Heart right ventricle (tissue), 16 donors: ENCODE results near the gene KCNJ14. TPM values are rescaled to one million over a fixed set of nuclear protein-coding genes. Genes with fewer than 3 reads are reported as not detected.

Source experiments
- ATAC-seq, 8 donors: fragments of 200-7000 bp; cut with Tn5 transposase; one replicate each; pipeline ENCODE4 v1.9.1; 2020; ENCODE audit warnings: mild to moderate bottlenecking in 8 of 8, moderate library complexity in 8 of 8, moderate number of reproducible peaks in 1 of 8
- DNase-seq, 2 donors: peaks; one replicate each; pipeline ENCODE4 v3.0.0-alpha.2; 2020
- H3K27ac ChIP-seq, 10 donors: fragments of 200-600 bp; sonication (generic) in 2 of 10; one replicate each; pipeline versions ENCODE4 v1.5.0 to v1.8.0; 2020 to 2022; ENCODE audit warnings: mild to moderate bottlenecking in 3 of 10
- H3K27me3 ChIP-seq, 7 donors: fragments of 200-600 bp; one replicate each; pipeline ENCODE4 v1.8.0; 2021 to 2022; ENCODE audit warnings: mild to moderate bottlenecking in 2 of 7
- H3K36me3 ChIP-seq, 9 donors: fragments of 200-600 bp; sonication (generic) in 1 of 9; one replicate each; pipeline versions ENCODE4 v1.5.0 to v1.8.0; 2020 to 2022; ENCODE audit warnings: mild to moderate bottlenecking in 2 of 9
- H3K4me1 ChIP-seq, 9 donors: fragments of 200-600 bp; sonication (generic) in 1 of 9; one replicate each; pipeline versions ENCODE4 v1.5.0 to v1.8.0; 2020 to 2022; ENCODE audit warnings: mild to moderate bottlenecking in 4 of 9
- H3K4me3 ChIP-seq, 10 donors: fragments of 200-600 bp; sonication (generic) in 2 of 10; one replicate each; pipeline versions ENCODE4 v1.5.0 to v1.8.0; 2020 to 2022; ENCODE audit warnings: mild to moderate bottlenecking in 7 of 10, moderate library complexity in 2 of 10
- H3K9me3 ChIP-seq, 11 donors: fragments of 200-600 bp in 10 of 11; sonication (generic) in 2 of 11; one replicate each; pipeline versions ENCODE4 v1.5.0 to v1.8.0; 2013 to 2022; ENCODE audit warnings: mild to moderate bottlenecking in 2 of 11, control low read depth in 1 of 11, moderate library complexity in 1 of 11
- CTCF ChIP-seq, 9 donors: fragments of 200-600 bp; sonication (generic) in 2 of 9; IDR thresholded peaks; one replicate each; pipeline versions ENCODE4 v1.5.0 to v1.8.0; 2021 to 2022; ENCODE audit warnings: antibody characterized with exemption in 9 of 9, mild to moderate bottlenecking in 5 of 9, moderate library complexity in 1 of 9
- WGBS, 2 donors: extraction: QIAGEN DNeasy Blood & Tissue Kit; methylation state at CpG; one replicate each; pipeline ENCODE4 v1.1.7; 2013; ENCODE audit warnings: inconsistent platforms in 1 of 2; 5-methylcytosine and 5-hydroxymethylcytosine counted together
- intact Hi-C, 10 donors: fragments of 100-400 bp; cut with DNase I; formaldehyde crosslinking; loops; one replicate each; pipeline versions ENCODE4 v1.11.1 to v1.14.2; 2022
- polyA plus RNA-seq, 2 donors: library from polyadenylated mRNA; stranded (reverse); fragments of 200-250 nt; gene quantifications; one replicate each; pipeline ENCODE4 v1.2.3, GENCODE V29; 2013
- total RNA-seq, 10 donors: library from RNA; stranded (reverse); fragmentation: NEBNext Ultra II Directional in 3 of 10; extraction: Animal tissue kit (Norgen Biotek cat#: 25700) in 3 of 10; gene quantifications; one replicate each; pipeline versions ENCODE4 v1.2.1 to v1.2.4, GENCODE V29; 2021 to 2023
- donor health status: Arrhythmogenic right ventricular cardiomyopathy.
- donor health status: ischemic (EF 13 %, LVEDD 7.1; RV severe dilation, severe dysfunction).
- donor health status: healthy with polysubstance abuse.
- donor health status: DM: no; HTN: yes; CAD: no.
- donor health status: DM: no; HTN: no; CAD: no.
- donor health status: ischemic (EF 25% LVEDD 6.9; RV normal size, moderate dysfunction).
- donor health status: ischemic (EF 25% LVEDD 5.7; RV mildly dilated, moderate dysfunction).
- donor health status: healthy.
- donor health status: DM: yes; HTN: yes; CAD: no.
- donor health status: Ischemic cardiomyopathy.
- donor health status: ischemic (EF 35%, LVEDD 5.7; RV mildly dilated, moderate dysfunction).
- donor health status: nonischemic (EF 11% LVEDD 7.7; RV severe dilation, severe dysfunction).
- donor health status: DM: yes; HTN: yes; CAD: no.
- donor health status: PGD.
- donor health status: ischemic (EF 29% LVEDD 5.4; RV normal size, mild dysfunction).
- donor health status: nonischemic (EF 23%, LVEDD 6.1; RV moderate dilation, normal function).

The KCNJ14 gene
- total and polyA plus RNA-seq, 12 donors = 0.13 to 0.52 (median 0.30) TPM

GRCh38 chr19:48450863-48451262, 4.5 kb upstream of the KCNJ14 start:
- H3K4me1 ChIP-seq = peaks cover 4 to 12% (median 7%) of the 10 kb centered on the region in 9 donors
- no peak overlapping the region for H3K27ac ChIP-seq
- no peak for TF ChIP-seq CTCF (IDR thresholded peaks at IDR 0.05)
- intact Hi-C loops = no loop called here
- no peak overlapping the region for H3K4me3 ChIP-seq
- WGBS, 2 donors = 91 to 92% methylated on average over 15 of the region's 15 CpGs
- peaks cover 0 to 89% (median 59%) of the 10 kb centered on the region in 9 donors for H3K36me3 ChIP-seq
- no peaks in the 10 kb centered on the region for H3K9me3 ChIP-seq
- no peaks in the 10 kb centered on the region for H3K27me3 ChIP-seq
- no peak for DNase-seq
- no peak for ATAC-seq

GRCh38 chr19:48451624-48452023, 3.8 kb upstream of the KCNJ14 start:
- Histone ChIP-seq H3K27me3 (no peaks in the 10 kb centered on the region), H3K9me3 (no peaks in the 10 kb centered on the region), H3K4me3 (no peak overlapping the region), H3K36me3 (peaks cover 0 to 97% (median 59%) of the 10 kb centered on the region in 9 donors), H3K27ac (no peak overlapping the region), H3K4me1 (peaks cover 0 to 8% (median 2%) of the 10 kb centered on the region in 9 donors)
- no peak for DNase-seq
- intact Hi-C loops = no loop called here
- no peak for TF ChIP-seq CTCF (IDR thresholded peaks at IDR 0.05)
- 85 to 88% methylated on average over 12 of the region's 12 CpGs for WGBS, 2 donors
- no peak for ATAC-seq

- peaks cover 0 to 95% (median 59%) of the 10 kb centered on the region in 9 donors for H3K36me3 ChIP-seq
- DNase-seq (no peak), ATAC-seq (no peak)
- H3K4me3 ChIP-seq = no peak overlapping the region
- H3K9me3 ChIP-seq = no peaks in the 10 kb centered on the region
- 91 to 92% methylated on average over 33 of the region's 33 CpGs for WGBS, 2 donors
- H3K27me3 ChIP-seq = no peaks in the 10 kb centered on the region
- intact Hi-C loops = no loop called here
- peaks cover 0 to 2% (median 0%) of the 10 kb centered on the region in 9 donors for H3K4me1 ChIP-seq
- TF ChIP-seq CTCF (IDR thresholded peaks at IDR 0.05) = no peak
- no peak overlapping the region for H3K27ac ChIP-seq
Measured at GRCh38 chr19:48452289-48453190, 2.8 kb upstream of the KCNJ14 start.

GRCh38 chr19:48454150-48454730, 1.1 kb upstream of the KCNJ14 start:
- WGBS, 2 donors = 94 to 97% methylated on average over 22 of the region's 22 CpGs
- no peak overlapping the region for H3K27ac ChIP-seq
- no peaks in the 10 kb centered on the region for H3K27me3 ChIP-seq
- DNase-seq (no peak), ATAC-seq (peak in 1 of 8 donors; percentile 5)
- H3K9me3 ChIP-seq = no peaks in the 10 kb centered on the region
- intact Hi-C loops = no loop called here
- no peak for TF ChIP-seq CTCF (IDR thresholded peaks at IDR 0.05)
- no peaks in the 10 kb centered on the region for H3K4me1 ChIP-seq
- H3K4me3 ChIP-seq = no peak overlapping the region
- H3K36me3 ChIP-seq = peaks cover 0 to 87% (median 48%) of the 10 kb centered on the region in 9 donors
